T-helper 1 cell treated with Interleukin-12 subunit alpha and Interleukin-12 subunit beta and Interleukin-4 antibody, amounts not matched to agents 30 ng/mL and 1 ng/mL, for 36 hours (primary cell): ENCODE data around the gene ARHGEF19. TPM values are rescaled to one million over a fixed set of nuclear protein-coding genes. Genes with fewer than 3 reads are reported as not detected.
"Not testable (repeated sequence)": the region's sequence is repeated elsewhere in the genome, so short reads cannot be mapped to it uniquely, and the experiment has no call there.

Source experiments
- intact Hi-C: fragments of 100-400 bp; cut with micrococcal nuclease; formaldehyde crosslinking; loops from one replicate; pipeline ENCODE4 v1.15.1; 2024
- total RNA-seq: library from RNA; stranded (reverse); gene quantifications from 2 replicates; pipeline ENCODE4 v1.2.3, GENCODE V29; 2022

Gene ARHGEF19
- total RNA-seq, 1 donor from 2014 or later: 8.2 TPM

DNA sequence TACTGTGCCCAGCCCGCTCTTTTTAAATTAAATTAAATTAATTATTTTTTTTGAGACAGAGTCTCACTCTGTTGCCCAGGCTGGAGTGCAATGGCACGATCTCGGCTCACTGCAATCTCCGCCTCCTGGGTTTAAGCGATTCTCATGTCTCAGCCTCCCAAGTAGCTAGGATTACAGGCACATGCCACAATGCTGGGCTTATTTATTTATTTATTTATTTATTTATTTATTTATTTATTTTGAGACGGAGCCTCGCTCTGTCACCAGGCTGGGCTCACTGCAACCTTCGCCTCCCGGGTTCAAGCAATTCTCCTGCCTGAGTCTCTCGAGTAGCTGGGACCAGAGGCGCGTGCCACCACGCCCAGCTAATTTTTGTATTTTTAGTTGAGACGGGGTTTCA lies 10.3 kb upstream of the ARHGEF19 start:
- intact Hi-C loops: not testable (repeated sequence)

DNA sequence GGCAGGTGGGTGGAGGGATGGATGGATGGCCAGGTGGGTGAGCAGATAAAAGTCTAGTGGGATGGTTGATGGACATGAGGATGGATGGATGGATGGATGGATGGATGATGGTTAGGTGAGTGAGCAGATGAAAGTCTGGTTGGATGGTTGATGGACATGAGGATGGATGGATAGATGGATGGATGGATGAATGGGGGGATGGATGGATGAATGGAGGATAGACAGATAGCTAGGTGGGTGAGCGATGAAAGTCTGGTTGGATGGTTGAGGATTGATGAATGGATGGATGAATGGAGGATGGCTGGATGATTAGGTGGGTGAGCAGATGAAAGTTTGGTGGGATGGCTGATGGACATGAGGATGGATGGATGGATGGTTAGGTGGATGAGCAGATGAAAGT lies 9.0 kb upstream of the ARHGEF19 start:
- intact Hi-C loops: no loop called here

DNA sequence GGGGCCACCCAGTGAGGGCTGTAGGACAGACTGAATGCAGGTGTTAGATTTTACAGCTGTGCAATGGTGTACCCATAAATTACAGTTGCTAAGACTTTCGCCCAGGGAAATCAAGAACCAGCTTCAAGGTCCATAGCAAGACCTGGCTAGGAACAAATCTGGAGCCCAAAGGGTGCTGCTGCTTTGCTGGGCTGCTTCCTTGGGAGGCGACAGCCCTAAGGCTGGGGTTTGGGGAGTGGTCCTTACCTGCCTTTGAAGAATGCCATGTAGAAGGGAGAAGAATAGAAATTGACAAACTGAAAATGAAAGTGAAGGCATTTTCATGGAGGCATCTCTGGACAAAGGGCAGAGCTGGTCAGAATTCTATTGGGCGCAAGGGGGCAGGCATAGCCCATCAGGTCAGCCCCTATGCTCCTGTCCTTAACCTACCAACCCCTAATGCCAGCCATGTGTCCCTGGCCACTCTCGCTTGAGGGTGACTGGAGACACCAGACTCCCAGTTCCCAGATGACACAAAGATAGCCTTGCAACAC lies 7.6 kb upstream of the ARHGEF19 start:
- intact Hi-C loops: no loop called here

DNA sequence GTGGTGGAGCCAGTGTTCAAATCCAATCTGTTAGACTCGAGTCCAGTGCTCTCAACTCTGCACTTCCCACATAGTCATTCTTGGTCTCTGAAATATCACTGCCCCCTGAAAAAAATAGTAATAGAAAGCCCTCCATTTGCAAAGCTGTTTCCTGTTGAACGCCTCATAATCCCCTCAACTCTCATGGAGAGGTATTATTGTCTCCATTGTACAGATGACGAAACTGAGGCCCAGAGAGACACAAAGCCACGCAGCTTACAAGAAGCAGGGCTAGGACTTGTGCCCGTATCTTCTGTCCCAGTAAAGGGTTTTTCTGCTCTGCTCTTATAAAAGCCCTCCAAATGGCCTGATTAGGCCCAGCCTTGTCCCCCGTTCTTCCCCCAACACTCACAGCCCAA lies 6.2 kb upstream of the ARHGEF19 start:
- intact Hi-C loops: no loop called here

DNA sequence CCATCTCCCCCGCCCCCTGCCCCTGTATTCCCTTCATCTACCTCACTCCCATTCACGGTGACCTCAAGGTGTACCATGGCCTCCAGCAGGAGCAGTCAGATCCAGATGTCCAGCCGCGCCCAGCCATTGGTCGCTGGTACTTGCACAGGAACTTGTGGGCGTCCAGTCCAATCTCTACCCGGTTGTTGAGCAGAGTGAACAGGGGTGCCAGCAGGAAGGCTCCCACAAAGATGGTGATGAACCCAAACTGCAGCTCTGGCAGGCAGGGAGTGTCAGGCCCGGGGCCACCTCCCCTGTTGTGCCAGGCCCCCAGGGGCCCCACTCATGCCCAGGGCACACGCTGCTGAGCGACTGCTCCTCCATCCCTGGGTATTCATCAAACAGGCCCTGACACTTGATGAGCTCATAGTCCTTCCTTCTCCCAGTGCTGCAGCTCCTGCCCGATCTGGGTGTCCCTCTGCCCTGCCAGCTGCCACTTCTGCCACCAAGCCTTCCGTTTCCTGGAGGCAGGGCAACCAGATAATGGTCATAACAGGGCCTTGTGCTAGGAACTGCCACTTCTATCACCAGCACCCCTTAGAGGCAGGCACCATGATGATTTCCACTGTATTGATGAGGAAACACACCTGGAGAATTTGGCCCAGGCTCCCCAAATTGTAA lies 5.7 kb upstream of the ARHGEF19 start:
- intact Hi-C loops: no loop called here

DNA sequence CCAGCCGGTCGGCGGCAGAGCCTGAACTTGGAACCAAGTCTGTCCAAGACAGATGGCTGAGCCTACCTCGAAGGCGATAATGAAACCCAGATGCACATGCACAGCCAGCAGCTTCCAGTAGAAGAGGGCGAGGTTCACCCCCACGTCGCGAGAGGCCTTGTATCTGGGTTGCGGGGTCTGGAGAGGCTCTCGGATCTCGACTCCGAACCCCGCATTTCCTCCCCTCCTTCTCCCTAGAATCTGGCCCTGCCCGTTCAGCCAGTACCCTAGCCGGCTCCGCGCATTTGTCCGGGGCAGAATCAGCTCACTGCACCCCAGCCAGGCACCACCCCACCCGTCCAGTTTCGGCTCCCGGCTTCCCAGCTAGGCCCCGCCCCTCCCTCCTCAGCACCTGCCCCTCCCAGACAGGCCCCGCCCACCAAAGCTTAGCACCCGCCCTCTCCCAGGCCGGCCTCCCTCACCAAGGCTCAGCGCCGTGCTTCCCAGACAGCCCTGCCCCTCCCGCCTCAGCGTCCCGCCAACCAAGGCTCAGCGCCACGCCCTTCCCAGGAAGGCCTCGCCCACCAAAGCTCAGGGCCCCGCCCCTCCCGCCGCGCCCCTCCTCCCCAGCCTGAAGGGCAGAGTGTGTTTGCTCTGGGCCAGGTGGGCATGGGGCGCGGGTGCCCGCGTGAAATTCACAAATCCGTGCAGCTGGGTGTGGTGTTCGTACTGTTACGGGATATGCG lies 4.8 kb upstream of the ARHGEF19 start:
- intact Hi-C loops: loop anchor here (1.0 to 2.0 kb wide), 6 partner anchors 11 to 370 kb away; partner anchors contain the start of genes SPEN and SZRD1

DNA sequence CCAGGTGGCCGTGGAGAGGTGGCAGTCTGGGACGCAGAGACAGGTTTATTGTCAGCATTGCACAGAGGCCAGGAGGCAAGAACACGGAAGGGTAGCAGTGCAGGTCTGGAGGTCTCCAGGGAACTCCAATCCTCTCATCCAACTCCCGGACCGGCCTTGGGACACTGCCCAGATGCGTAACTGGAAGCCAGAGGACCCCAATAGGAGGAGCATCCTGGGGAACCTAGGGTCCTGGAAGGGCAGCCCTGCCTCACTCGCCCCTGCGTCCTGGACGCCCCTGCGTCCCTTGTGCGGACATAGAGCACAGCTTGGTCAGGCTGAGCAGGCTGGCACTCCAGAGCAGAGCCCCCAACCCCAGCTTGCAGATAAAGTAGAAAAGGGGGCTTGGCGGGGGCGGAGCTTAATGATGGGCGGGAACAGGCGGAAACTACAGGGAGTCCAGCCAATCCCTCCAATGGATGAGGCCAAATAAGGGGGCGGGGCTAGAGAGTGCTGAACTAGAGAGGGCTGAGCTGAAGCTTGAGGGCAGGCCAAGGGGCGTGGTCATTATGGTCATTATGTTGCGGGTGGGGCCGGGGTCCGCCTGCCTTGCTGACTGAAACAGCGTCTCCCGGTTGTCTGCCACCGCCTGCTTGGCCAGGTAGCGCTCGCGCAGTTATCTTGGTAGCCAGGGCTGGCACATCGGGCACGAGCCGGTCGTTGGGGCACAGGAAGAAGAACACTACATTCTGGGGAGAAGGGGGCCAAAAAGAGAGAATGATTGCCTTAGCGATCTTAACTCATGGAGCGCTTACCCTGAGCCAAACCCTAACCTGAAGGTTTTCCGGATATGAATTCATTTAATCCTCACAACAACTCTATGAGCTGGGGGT lies 3.7 kb upstream of the ARHGEF19 start:
- intact Hi-C loops: loop anchor here (2.0 kb wide), 1 partner anchor 53 kb away; no protein-coding TSS in a partner anchor

DNA sequence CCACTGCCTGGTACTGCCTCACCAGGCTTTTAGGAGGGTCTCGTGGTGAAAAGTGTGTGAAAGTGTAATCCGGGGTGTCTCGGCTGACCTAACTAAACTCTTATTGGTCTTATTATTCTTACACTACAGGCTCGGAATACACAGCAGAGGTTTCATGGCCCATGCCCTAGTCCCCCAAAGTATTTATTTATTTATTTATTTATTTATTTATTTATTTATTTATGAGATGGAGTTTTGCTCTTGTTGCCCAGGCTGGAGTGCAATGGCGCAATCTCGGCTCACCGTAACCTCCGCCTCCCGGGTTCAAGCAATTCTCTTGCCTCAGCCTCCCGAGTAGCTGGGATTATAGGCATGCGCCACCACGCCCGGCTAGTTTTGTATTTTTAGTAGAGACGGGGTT lies 2.8 kb upstream of the ARHGEF19 start:
- intact Hi-C loops: not testable (repeated sequence)

DNA sequence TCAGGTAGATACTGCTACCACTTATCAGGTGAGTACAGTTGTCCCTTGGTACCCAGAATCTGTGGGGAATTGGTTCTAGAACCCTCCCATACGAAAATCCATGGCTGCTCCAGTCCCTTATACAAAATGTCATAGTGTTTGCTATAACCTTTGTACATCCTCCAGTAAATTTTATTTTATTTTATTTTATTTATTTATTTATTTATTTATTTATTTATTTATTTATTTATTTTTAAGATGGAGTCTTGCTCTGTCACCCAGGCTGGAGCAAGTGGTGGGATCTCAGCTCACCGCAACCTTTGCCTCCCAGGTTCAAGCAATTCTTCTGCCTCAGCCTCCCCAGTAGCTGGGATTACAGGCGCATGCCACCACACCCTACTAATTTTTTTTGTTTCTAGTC lies 1.1 kb upstream of the ARHGEF19 start:
- intact Hi-C loops: not testable (repeated sequence)

DNA sequence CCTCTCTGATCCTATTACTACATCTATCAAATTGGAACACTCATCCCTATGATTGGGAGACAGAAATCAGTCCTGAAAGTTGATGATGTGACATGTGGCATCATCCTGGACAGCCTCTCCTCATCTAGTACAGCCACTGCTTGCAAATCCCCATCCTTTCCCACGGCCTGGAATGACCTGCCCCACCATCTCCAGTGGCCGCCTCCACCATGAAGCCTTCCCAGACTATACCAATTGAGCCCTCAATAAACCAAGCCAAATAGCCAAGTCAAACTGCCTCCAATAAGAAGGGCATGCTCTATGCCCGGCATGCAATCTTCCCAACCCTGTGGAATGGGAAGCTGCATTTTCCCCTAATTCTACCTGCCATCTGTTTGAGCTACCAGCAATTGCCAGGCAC lies 561 bp upstream of the ARHGEF19 start:
- intact Hi-C loops: no loop called here

DNA sequence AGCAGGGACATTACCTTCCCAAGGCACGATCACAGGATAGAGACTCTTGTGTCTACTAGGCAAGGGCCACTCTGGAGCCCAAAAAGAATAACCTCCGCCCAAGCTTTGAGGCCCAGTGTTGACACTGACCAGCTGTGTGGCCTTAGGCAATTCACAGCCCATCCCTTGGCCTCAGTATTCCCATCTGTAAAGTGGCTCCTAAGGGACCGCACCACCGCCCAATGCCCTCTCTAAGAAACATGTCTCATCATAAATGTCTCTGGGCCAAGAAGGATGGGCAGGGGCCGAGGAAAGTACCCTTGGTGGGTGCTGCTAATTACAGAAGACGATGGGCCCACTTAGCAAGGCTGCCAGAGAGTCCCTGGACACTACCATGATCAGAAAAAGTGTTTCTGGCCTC lies 628 bp downstream of the ARHGEF19 start:
- intact Hi-C loops: no loop called here

DNA sequence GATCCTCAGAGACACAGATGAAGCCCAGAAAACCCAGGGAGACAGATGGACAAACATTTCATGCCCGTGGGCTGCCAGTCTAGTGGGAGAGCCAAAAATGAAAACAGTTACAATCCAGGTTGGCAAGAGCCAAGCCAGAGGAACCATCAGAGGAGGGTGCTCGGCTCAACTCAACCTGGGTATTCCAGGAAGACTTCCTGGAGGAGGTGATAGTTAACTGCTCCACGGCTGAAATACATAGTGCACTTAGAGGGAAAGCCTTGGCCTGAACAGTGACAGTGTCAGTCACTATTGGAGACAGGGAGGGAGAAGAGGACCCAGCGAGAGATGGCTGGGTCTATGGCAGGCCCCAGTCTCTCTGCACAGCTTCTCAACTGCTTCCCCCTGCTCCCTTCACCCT lies 1.9 kb downstream of the ARHGEF19 start:
- intact Hi-C loops: no loop called here

DNA sequence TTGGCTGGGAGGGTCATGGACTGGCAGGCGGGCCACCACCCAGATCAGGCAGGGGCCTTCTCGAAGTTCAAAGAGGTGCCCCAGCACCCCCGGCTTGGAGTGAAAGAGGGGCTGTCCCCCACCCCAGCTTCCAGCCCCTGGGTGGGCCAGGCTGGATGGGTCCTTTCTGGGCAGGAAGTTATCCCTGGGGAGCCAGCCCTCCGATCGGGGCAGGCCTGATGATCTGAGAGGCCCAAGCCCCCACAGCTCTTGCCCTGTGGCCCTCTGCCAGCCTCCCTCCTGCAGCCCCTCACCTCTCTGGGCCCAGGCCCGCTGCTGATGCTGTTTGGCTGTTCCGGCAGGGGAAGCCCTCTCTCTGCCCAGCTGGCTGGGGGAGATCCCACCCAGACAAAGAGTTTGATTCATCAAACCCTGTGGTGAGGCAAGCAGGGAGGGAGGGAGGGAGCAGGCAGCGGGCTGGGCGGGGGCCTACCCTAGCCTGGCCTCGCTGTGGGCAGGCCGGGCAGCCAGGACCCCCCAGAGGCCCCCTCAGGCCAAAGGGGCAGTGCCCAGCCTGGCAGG lies 2.5 kb downstream of the ARHGEF19 start:
- intact Hi-C loops: no loop called here

DNA sequence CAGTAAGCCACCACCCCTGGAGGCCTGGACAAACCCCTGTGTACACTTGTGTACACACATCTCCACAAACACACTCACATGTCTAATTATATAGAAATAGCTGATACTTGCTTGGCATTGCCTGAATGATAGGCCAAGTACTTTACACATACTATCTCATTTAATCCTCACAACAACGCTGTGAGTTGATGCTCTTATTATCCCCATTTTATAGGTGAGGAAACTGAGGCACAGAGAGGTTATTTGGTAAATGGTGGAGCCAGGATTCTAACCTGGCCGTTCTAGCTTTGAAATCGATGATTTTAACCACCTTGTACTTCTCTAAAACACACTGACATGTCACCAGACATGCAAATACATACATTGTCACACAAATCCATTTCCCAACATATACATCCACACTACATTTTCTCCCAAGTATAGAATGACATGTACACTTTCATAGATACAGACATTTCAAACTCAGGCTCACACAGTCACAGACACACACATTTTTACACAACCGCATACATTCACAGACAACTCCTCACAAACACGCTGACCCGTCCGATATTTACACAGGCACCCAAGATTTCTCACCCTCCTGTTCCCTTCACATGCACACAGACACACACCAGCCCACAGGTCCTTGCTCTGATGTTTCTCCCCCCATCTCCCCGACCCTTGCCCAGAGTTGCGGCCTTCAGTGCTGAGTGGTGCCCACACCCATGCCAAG lies 3.2 kb downstream of the ARHGEF19 start:
- intact Hi-C loops: no loop called here

DNA sequence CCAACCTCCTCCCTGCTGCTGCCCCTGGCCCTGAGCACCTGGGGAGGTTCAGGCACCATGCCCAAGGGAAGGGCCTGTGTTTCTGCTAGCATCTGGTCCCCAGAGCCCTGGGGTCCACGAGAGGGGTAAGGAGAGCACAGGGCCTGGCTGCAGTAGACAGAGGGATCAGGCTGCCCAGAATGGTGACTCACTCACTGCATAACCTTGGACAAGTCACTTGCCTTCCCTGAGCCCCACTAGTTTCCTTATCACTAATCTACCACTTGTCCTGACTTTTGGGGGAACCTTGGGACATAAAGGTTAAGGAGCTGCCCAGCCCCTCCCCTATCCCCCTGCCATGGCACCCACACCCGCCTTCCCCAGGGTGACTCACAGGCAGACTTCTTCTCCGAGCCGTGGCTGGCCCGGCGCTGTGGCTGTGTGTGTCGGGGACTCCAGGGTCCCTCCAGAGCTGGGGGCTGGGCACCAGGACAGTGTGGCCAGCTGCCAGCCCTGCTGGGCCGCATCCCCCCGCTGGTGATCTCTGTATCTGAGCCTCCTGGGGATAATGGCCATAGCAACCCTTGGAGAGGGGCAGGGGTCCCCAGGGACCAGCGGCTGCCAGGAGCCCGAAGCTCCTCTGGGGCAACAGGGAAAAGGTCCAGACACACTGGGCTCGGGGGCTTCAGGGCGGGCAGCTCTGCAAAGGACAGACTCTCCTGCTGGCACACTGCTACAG lies 4.0 kb downstream of the ARHGEF19 start:
- intact Hi-C loops: no loop called here

DNA sequence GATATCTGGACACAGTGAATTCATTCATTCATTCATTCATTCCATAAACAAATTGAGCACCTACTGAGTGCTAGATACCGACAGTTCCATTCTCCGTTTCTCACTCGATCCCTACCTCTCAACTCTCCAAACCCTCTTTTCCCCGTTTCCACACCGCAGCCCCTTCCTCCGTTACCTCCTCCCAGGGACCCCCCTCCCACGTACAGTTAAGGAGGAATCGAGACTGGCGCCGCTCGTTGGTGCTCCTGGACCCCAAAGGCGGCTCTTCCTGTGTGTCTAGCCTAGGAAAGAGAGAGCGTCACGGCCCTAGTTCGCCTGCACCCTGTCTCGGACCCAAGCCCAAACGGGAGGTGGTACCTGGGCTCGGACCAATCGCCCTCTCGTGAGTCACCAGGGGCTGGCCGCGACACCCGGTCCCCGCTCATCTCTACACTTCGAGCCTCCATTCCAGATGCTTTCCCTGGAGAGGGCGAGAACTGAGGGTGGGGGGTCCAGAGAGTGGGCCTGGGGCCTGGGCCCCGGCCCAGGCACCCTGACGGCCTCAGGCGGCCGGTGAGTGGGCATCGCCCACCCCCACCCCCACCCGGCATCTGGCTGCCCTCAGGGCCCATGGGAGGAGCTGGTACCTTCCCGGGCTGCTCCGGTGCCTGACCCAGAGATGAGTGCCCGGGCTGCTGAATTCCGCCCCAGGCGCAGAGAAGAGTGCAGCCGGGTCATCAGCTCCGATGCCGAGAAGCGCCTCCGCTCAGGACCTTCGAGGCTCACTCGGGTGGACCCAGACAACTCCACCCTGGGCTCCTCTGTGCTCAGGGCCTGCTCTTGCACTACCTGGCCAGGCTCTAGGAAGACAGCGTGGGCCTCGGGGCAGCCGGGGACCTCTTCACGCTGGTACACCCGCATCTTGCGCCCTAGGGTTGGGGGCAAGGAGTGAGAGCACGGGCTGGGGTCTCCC lies 4.9 kb downstream of the ARHGEF19 start:
- intact Hi-C loops: loop anchor here (1.0 to 2.0 kb wide), 7 partner anchors 45 to 697 kb away; partner anchors contain the start of genes CASP9, DDI2, NECAP2 and ZBTB17

DNA sequence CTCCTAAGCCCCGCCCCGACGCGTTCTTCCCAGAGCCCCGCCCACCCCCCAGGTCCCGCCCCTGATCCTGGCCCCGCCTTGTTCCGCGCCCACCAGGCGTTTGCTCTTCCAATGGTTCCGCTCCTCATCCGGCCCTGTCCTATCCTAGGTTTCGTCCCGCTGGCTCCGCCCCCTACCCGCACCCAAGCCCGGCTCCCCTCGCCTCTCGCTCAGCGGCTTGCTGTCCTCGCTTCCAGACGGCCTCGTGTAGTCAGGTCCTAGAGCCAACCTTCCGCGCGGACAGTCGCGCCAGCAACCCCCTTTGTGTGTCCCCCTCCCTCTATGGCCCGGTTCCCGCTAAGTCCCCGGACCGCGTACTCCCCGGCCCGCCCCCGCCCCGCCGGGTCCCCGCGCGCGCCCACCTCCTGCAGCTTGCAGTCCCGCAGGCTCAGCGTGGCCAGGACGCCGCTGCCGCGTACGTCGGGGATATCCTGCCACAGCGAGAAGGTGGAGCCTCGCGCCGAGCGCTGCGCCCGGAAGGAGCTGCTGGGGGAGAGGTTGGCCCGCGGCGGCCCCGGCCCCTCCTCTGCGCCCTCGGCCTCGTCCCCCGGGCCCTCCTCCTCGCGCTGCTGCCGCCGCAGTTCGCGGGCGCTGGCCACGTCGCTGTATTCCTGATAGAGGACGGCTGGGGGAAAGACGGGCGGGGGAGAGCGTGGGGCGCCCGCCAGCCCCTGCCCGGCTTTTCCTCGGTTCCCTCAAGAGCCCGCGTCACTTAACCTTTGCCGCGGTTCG lies 5.7 kb downstream of the ARHGEF19 start:
- intact Hi-C loops: loop anchor here (1.0 to 2.0 kb wide), 13 partner anchors 11 to 698 kb away; partner anchors contain the start of genes CASP9, CPLANE2, DDI2 and FBXO42
